ENCODE data around the gene TTC12. TPM values are rescaled to one million over a fixed set of nuclear protein-coding genes. Genes with fewer than 3 reads are reported as not detected.

The TTC12 gene
- total and polyA plus RNA-seq, 2 of the 13 experiments (the other 11 are each of a cell fraction or from before 2014, with no cell fraction given) = 5.4 to 11.6 TPM

GRCh38 chr11:113398669-113399430, 84.5 kb downstream of the TTC12 start:
- BruUV-seq (replicated peaks) = no TSS peak
- POLR2A ChIA-PET = no interaction called here
- Histone ChIP-seq H3K4me2 (ENCODE audit: low read depth, low read length) (no peak overlapping the region), H3K79me2 (ENCODE audit: insufficient read depth, low read length) (no peaks in the 10 kb centered on the region), H3K27me3 (ENCODE audit: control insufficient read depth in 1 of 2, insufficient read depth in 2 of 2, low read length in 2 of 2) (peaks cover 4 to 15% of the 10 kb centered on the region in 2 experiments; a peak in 4 of 5 replicates), H3K36me3 (replicated peaks in 1 of 2; ENCODE audit: control insufficient read depth in 1 of 2, insufficient read depth in 2 of 2, low read length in 2 of 2) (no peaks in the 10 kb centered on the region), H3K9me3 (ENCODE audit: low read length) (no peaks in the 10 kb centered on the region), H3K27ac (ENCODE audit: extremely low read length, insufficient read depth, low read length) (no peak overlapping the region), H3K4me1 (ENCODE audit: insufficient read depth, low read length) (no peaks in the 10 kb centered on the region), H3K9ac (ENCODE audit: insufficient read depth, low read depth, low read length) (no peak overlapping the region), H3K4me3 (replicated peaks in 1 of 3; ENCODE audit: insufficient read depth in 1 of 3, low read depth in 2 of 3, low read length in 3 of 3) (no peak overlapping the region), H4K20me1 (ENCODE audit: insufficient read depth, low read length) (no peaks in the 10 kb centered on the region), H2AFZ (ENCODE audit: low read length) (no peak overlapping the region)
- CTCF ChIA-PET (ENCODE audit: low intra/inter-chr PET ratio, low total read pairs) = no interaction called here
- ATAC-seq = no peak
- intact Hi-C loops (cut with micrococcal nuclease; ENCODE audit: unreplicated experiment) = no loop called here
- FAIRE-seq = no peak
- in situ Hi-C loops (cut with HindIII; ENCODE audit: extremely low pct_ligation_motif_present, low pct_unique_long_range_greater_than_20kb) = no loop called here
- no peak for DNase-seq (ENCODE audit: low spot score)
- 18% methylated on average over 15 of the region's 24 CpGs for WGBS (ENCODE audit: low lambda C conversion rate)
- TF ChIP-seq SNAPC5 (CRISPR knock-in tag; IDR thresholded peaks at IDR 0.05; ENCODE audit: borderline replicate concordance) (no peak), PRDM15 (CRISPR knock-in tag; IDR thresholded peaks at IDR 0.05) (no peak), ZNF790 (CRISPR knock-in tag; IDR thresholded peaks at IDR 0.05; ENCODE audit: borderline replicate concordance) (no peak), SATB2 (CRISPR knock-in tag; IDR thresholded peaks at IDR 0.05) (no peak), SKI (IDR thresholded peaks at IDR 0.05; ENCODE audit: partially characterized antibody) (no peak), DMTF1 (CRISPR knock-in tag; IDR thresholded peaks at IDR 0.05) (no peak), DMAP1 (CRISPR knock-in tag; IDR thresholded peaks at IDR 0.05) (no peak)
- TF ChIP-seq, protein P1, sequence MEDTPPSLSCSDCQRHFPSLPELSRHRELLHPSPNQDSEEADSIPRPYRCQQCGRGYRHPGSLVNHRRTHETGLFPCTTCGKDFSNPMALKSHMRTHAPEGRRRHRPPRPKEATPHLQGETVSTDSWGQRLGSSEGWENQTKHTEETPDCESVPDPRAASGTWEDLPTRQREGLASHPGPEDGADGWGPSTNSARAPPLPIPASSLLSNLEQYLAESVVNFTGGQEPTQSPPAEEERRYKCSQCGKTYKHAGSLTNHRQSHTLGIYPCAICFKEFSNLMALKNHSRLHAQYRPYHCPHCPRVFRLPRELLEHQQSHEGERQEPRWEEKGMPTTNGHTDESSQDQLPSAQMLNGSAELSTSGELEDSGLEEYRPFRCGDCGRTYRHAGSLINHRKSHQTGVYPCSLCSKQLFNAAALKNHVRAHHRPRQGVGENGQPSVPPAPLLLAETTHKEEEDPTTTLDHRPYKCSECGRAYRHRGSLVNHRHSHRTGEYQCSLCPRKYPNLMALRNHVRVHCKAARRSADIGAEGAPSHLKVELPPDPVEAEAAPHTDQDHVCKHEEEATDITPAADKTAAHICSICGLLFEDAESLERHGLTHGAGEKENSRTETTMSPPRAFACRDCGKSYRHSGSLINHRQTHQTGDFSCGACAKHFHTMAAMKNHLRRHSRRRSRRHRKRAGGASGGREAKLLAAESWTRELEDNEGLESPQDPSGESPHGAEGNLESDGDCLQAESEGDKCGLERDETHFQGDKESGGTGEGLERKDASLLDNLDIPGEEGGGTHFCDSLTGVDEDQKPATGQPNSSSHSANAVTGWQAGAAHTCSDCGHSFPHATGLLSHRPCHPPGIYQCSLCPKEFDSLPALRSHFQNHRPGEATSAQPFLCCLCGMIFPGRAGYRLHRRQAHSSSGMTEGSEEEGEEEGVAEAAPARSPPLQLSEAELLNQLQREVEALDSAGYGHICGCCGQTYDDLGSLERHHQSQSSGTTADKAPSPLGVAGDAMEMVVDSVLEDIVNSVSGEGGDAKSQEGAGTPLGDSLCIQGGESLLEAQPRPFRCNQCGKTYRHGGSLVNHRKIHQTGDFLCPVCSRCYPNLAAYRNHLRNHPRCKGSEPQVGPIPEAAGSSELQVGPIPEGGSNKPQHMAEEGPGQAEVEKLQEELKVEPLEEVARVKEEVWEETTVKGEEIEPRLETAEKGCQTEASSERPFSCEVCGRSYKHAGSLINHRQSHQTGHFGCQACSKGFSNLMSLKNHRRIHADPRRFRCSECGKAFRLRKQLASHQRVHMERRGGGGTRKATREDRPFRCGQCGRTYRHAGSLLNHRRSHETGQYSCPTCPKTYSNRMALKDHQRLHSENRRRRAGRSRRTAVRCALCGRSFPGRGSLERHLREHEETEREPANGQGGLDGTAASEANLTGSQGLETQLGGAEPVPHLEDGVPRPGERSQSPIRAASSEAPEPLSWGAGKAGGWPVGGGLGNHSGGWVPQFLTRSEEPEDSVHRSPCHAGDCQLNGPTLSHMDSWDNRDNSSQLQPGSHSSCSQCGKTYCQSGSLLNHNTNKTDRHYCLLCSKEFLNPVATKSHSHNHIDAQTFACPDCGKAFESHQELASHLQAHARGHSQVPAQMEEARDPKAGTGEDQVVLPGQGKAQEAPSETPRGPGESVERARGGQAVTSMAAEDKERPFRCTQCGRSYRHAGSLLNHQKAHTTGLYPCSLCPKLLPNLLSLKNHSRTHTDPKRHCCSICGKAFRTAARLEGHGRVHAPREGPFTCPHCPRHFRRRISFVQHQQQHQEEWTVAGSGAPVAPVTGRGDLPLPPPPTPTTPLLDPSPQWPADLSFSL (CRISPR knock-in tag; IDR thresholded peaks at IDR 0.05) = no peak

All from HepG2 (cell line).